Subcutaneous abdominal adipose tissue (tissue), 5 donors: ENCODE results near the gene CTNNBL1.

ENCODE experiments used
- H3K27ac ChIP-seq: one replicate; pipeline ENCODE4 v1.7.0; 2013; ENCODE audit warnings: low read depth, mild to moderate bottlenecking, inconsistent platforms, low read length, moderate library complexity
- H3K27me3 ChIP-seq, 5 donors: one replicate each; pipeline ENCODE4 v1.7.0; 2013; ENCODE audit warnings: low read length in 5 of 5, inconsistent platforms in 1 of 5; ENCODE audit not compliant: control insufficient read depth in 5 of 5, insufficient read depth in 4 of 5
- H3K36me3 ChIP-seq, 5 donors: one replicate each; pipeline ENCODE4 v1.7.0; 2013; ENCODE audit warnings: low read length in 5 of 5; ENCODE audit not compliant: control insufficient read depth in 5 of 5, insufficient read depth in 5 of 5
- H3K4me1 ChIP-seq, 5 donors: one replicate each; pipeline ENCODE4 v1.7.0; 2013; ENCODE audit warnings: low read length in 5 of 5, mild to moderate bottlenecking in 3 of 5, moderate library complexity in 1 of 5; ENCODE audit not compliant: control insufficient read depth in 5 of 5, insufficient read depth in 5 of 5
- H3K4me3 ChIP-seq, 5 donors: one replicate each; pipeline ENCODE4 v1.7.0; 2013; ENCODE audit warnings: low read length in 5 of 5, low read depth in 1 of 5
- H3K9ac ChIP-seq, 5 donors: one replicate each; pipeline ENCODE4 v1.7.0; 2013; ENCODE audit warnings: low read length in 5 of 5, mild to moderate bottlenecking in 4 of 5, moderate library complexity in 3 of 5
- H3K9me3 ChIP-seq, 5 donors: one replicate each; pipeline ENCODE4 v1.7.0; 2013; ENCODE audit warnings: low read length in 5 of 5; ENCODE audit not compliant: control insufficient read depth in 5 of 5
- donor health status: healthy.
- donor health status: healthy.
- donor health status: healthy.
- donor health status: healthy.
- donor health status: healthy.

The CTNNBL1 gene

DNA sequence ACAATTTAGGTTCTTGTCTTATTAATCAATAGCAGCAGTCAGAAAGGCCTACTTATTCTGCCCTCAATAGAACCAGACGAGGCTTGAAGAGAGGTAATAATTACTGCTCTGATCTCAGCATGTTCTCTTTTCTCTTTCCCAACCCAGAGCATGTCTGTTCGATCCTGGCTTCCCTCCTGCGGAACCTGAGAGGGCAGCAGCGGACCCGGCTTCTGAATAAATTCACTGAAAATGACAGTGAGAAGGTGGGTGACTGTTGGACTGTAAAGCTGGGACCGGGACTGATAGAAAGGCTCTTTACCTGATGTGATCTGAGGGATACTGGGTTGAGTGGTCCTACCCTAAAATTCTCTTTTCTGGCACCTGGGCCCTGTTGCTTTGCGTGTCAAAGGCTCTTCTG, 146.1 kb downstream of the CTNNBL1 start:
- Histone ChIP-seq H3K9me3 (no peaks in the 10 kb centered on the region), H3K27ac (no peak overlapping the region), H3K27me3 (no peaks in the 10 kb centered on the region), H3K4me3 (no peak overlapping the region), H3K36me3 (peaks cover 14 to 48% (median 28%) of the 10 kb centered on the region in 5 donors), H3K9ac (no peak overlapping the region), H3K4me1 (no peaks in the 10 kb centered on the region)

DNA sequence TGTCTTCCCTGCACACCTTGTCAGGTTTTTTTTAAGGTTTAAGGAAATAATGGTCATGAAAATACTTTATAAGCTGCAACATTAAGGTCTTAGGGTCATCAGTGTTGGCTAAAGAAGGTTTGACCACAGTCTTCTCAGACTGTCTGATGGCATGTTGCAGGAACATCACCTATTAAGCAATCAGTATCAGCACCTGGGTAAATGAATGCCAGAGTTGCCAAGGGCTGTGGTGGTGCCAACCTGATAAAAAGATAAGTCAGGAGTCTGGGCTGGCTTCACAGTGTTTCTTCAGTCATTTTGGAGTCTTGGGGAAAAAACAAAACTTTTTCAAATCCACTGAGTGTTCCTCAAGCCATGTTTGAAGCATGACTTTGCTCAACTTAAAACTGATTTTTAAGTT, 147.6 kb downstream of the CTNNBL1 start:
- no peaks in the 10 kb centered on the region for H3K27me3 ChIP-seq
- H3K36me3 ChIP-seq = peaks cover 14 to 60% (median 41%) of the 10 kb centered on the region in 5 donors

DNA sequence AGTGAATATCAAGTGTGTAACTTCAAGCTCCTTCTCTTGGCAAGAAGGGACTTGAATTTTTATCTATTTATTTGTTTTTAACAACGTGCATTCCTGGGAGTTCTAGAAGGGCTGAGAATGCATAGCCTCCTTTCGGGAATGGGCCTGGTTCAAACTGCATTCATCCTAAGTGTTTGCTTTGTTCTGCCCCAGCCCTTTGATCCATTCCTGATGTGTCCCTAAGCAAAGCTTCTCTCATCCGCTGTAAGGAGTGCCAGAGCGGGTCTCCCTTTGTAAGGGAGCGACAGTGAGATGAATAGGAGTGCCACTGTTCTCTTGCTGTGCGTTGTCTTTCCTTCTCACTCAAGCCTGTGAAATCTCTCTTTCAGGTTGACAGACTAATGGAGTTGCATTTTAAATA, 148.1 kb downstream of the CTNNBL1 start:
- Histone ChIP-seq H3K36me3 (peaks cover 14 to 64% (median 44%) of the 10 kb centered on the region in 5 donors), H3K27me3 (no peaks in the 10 kb centered on the region)

More for the DNA sequence above, 147.6 kb downstream of the CTNNBL1 start:
- Histone ChIP-seq H3K4me3 (no peak overlapping the region), H3K9ac (no peak overlapping the region), H3K4me1 (no peaks in the 10 kb centered on the region), H3K27ac (no peak overlapping the region), H3K9me3 (no peaks in the 10 kb centered on the region)

DNA sequence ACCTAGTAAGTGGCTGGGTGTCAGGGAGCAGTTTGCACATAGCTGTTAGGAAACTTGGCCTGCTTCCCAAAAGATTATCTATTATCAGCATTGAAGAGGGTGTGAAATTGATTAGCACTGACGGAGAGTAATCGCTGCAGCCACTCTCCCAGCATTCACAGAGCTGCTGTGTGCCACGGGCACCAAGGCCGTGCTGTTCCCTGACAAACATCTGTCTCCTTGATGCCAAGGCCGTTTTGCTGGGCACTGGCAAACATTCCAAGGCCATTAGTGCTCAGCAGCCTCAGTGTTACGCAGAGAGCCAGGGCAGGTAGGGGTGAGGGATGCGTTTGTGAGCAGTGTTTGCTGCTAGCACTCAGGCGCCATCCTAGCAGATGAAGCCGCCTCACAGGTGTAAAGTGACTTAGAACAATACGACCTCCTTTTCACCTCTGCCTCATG, 151.4 kb downstream of the CTNNBL1 start:
- Histone ChIP-seq H3K36me3 (peaks cover 12 to 81% (median 54%) of the 10 kb centered on the region in 5 donors), H3K4me3 (no peak overlapping the region), H3K9me3 (no peaks in the 10 kb centered on the region), H3K27ac (no peak overlapping the region), H3K27me3 (no peaks in the 10 kb centered on the region), H3K9ac (no peak overlapping the region), H3K4me1 (no peaks in the 10 kb centered on the region)

More for the DNA sequence above, 148.1 kb downstream of the CTNNBL1 start:
- Histone ChIP-seq H3K9me3 (no peaks in the 10 kb centered on the region), H3K27ac (no peak overlapping the region), H3K9ac (no peak overlapping the region), H3K4me3 (no peak overlapping the region), H3K4me1 (no peaks in the 10 kb centered on the region)

DNA sequence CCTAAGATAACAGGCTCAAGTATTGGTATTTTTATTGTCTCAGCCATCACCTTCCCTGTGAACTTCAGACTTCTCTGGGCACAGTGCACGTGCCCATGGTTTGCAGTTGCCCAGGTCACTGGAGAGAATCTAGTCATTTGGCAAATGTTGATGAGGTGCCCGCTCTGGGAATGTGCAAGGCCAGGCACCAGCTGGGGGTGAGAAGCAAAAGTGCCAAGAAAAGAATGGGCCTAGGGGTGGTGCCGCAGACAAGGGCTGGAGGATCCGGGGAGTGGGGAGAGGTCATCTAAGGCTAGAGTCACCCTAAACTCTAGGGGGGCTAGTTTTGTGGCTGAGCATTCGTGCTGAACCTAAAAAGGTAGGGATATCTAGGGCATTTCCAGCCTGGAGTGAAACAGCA, 152.0 kb downstream of the CTNNBL1 start:
- Histone ChIP-seq H3K9me3 (no peaks in the 10 kb centered on the region), H3K27ac (no peak overlapping the region), H3K27me3 (no peaks in the 10 kb centered on the region), H3K36me3 (peaks cover 6 to 78% (median 52%) of the 10 kb centered on the region in 5 donors), H3K4me3 (no peak overlapping the region), H3K9ac (no peak overlapping the region), H3K4me1 (no peaks in the 10 kb centered on the region)

DNA sequence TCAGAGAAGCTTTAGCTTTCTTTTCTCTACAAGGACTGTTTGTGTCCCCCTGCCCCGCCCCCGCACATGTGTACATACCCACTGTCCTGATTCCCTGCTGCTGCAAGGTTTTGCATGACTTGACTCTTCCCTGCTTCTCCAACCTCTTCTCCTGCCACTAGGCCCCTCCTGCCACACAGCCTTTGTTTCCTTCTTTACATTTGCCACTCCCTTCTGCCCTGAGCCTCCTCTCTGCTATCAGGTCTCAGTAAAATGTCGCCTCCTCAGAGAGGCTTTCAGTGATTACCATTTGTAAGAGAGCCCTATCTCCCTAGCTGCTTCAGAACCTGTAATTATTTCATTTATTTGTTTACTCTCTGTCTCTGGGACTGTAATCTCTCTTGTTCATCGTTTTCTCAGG, 152.7 kb downstream of the CTNNBL1 start:
- Histone ChIP-seq H3K36me3 (peaks cover 2 to 73% (median 49%) of the 10 kb centered on the region in 5 donors), H3K27me3 (no peaks in the 10 kb centered on the region), H3K27ac (no peak overlapping the region), H3K4me3 (no peak overlapping the region), H3K9ac (no peak overlapping the region), H3K9me3 (no peaks in the 10 kb centered on the region), H3K4me1 (no peaks in the 10 kb centered on the region)

DNA sequence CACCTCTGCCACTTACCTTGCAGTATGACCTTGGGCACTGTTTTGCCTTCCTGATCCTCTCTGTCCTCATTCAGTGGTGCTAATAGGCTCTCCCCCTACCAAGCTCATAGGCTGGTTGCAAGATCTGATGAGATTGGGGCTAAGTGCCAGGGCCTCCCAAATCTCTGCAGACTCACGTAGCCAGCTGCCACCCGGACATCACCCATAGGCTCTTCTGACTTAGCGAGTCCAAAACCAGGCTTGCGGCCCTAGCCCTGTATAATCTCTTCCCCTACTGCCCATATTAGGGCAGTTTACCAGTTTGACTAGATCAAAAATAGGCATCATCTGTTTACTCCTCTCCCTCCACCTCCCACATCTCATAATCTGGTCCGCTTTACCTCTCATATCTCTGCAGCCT, 154.9 kb downstream of the CTNNBL1 start:
- no peaks in the 10 kb centered on the region for H3K9me3 ChIP-seq
- no peaks in the 10 kb centered on the region for H3K27me3 ChIP-seq
- H3K9ac ChIP-seq = no peak overlapping the region
- peaks cover 10 to 75% (median 42%) of the 10 kb centered on the region in 5 donors for H3K36me3 ChIP-seq
- no peak overlapping the region for H3K4me3 ChIP-seq
- H3K27ac ChIP-seq = no peak overlapping the region
- H3K4me1 ChIP-seq = no peaks in the 10 kb centered on the region

DNA sequence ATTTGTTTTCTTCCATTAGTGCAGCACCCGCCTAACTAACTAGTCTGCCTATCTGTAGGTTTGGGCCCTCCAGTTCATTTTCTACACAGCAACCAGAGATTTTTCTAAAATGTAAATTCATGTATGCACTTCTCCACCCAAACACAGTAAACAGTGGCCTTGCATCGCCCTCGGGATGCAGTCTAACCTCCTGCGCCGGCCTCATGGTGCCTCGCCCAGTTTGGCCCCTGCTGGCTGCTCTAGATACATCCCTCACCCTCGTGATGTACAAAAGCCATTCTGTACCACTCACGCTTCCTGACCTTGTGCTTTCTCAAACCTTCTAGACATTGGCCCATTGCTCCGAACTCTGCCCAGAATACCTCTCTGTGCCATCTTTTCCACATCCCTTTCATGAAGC, 155.3 kb downstream of the CTNNBL1 start:
- H3K36me3 ChIP-seq = peaks cover 13 to 76% (median 43%) of the 10 kb centered on the region in 5 donors
- no peaks in the 10 kb centered on the region for H3K4me1 ChIP-seq

DNA sequence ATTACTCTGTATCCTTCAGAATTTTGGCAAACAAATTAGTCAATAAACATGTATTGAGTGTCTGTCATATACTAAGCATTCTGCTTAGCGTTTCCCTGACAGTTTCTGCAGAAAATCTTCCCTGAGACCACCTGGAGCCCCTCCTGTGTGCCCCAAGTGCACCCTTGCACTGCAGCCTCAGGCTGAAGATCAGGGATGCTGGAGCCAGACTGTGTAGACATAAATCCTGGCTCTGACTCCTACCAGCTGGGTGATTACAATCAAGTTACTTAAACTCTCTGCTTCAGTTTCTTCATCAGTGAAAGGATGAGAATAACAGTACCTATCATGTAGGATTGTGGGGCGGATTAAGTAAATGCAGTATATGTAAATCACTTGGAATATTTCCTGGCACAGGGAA, 155.7 kb downstream of the CTNNBL1 start:
- Histone ChIP-seq H3K4me1 (no peaks in the 10 kb centered on the region), H3K27ac (no peak overlapping the region), H3K9me3 (no peaks in the 10 kb centered on the region), H3K36me3 (peaks cover 13 to 72% (median 43%) of the 10 kb centered on the region in 5 donors), H3K4me3 (no peak overlapping the region), H3K27me3 (no peaks in the 10 kb centered on the region), H3K9ac (no peak overlapping the region)

More for the DNA sequence above, 155.3 kb downstream of the CTNNBL1 start:
- Histone ChIP-seq H3K27me3 (no peaks in the 10 kb centered on the region), H3K9me3 (no peaks in the 10 kb centered on the region), H3K4me3 (no peak overlapping the region), H3K27ac (no peak overlapping the region), H3K9ac (no peak overlapping the region)

DNA sequence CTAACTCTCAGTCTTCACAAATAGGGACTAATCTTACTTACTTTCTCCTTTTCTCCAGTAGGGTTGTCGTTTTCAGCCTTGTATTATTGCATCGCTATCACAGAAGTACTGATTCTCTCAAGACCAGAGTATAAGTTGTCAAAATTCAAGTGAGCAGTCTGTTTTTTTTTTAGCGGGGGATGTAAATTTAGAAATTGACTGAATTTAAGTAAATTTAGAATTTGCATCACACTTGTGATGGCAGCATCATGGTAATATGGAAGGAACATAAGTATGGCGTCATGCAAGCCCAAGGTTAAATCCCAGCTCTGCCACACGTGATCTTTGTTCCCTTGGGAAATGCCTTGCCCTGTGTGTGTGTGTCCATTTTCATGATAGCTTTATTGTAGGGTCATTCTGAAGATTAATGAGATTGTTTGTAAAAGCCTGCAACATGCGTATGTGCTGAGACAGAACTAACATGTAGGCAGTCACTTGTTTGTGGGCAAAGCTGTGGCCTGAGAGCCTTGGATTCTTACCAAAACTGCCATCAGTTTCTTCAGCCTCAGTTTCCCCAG, 156.3 kb downstream of the CTNNBL1 start:
- Histone ChIP-seq H3K9me3 (no peaks in the 10 kb centered on the region), H3K36me3 (peaks cover 13 to 68% (median 42%) of the 10 kb centered on the region in 5 donors), H3K4me3 (no peak overlapping the region), H3K27me3 (no peaks in the 10 kb centered on the region), H3K9ac (no peak overlapping the region), H3K27ac (no peak overlapping the region), H3K4me1 (no peaks in the 10 kb centered on the region)
